ENCODE data around the gene FBXW8. TPM values are rescaled to one million over a fixed set of nuclear protein-coding genes. Genes with fewer than 3 reads are reported as not detected.

The FBXW8 gene
- total RNA-seq, 2 experiments from 2014 or later: 7.2 TPM

DNA sequence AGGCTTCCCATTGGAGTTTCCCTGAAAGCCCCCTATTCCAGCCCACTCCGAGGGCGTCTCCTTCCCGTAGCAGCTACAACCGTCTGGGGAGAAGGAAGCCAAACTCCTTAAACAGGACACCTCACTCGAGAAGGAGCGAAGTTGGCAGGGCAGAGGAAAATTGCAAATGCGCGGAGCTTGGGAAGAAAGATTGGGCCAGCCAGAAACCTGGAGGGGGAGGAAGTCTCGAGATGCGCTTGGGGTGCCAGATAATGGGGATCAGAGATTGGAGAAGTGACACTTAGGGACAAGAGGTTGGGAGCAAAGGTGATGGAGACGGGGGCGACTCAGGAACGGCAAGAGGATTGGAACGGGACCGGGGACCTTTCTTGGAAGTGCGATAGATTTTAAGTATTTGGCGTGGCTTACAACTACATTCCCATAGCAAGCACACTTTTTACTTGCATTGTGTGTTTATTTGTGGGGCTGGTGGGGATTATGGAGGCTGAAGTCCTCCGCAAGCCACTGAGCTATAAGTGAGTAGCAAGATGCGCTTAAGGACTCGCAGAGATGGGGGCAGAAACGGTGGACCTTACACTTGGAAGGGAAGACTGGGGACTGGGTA is 30.4 kb upstream of the FBXW8 start:
- no peaks in the 10 kb centered on the region for H3K9me3 Mint-ChIP-seq
- H3K4me1 Mint-ChIP-seq: peaks cover 31% of the 10 kb centered on the region
- H3K4me3 Mint-ChIP-seq: peak overlapping the region; percentile 44
- H3K36me3 Mint-ChIP-seq (ENCODE audit: low read depth): no peaks in the 10 kb centered on the region
- ChIA-PET POLR2A (interaction anchor here (0.7 to 1.0 kb wide), 2 partner anchors 10 to 44 kb away, joined by 3 read pairs; no protein-coding TSS in a partner anchor), CTCF (interaction anchor here (1.0 to 1.5 kb wide), 4 partner anchors 36 to 220 kb away, joined by 3 to 4 read pairs (median 3); no protein-coding TSS in a partner anchor)
- no peak for DNase-seq
- H3K27me3 Mint-ChIP-seq: peaks cover 82% of the 10 kb centered on the region
- H3K27ac Mint-ChIP-seq: no peak overlapping the region

GRCh38 chr12:116880817-116881324 is 29.9 kb upstream of the FBXW8 start:
- H3K9me3 Mint-ChIP-seq: no peaks in the 10 kb centered on the region
- peaks cover 82% of the 10 kb centered on the region for H3K27me3 Mint-ChIP-seq
- H3K36me3 Mint-ChIP-seq (ENCODE audit: low read depth): no peaks in the 10 kb centered on the region
- peaks cover 31% of the 10 kb centered on the region for H3K4me1 Mint-ChIP-seq
- ChIA-PET POLR2A (interaction anchor here (0.7 to 1.0 kb wide), 2 partner anchors 11 to 44 kb away, joined by 3 read pairs; no protein-coding TSS in a partner anchor), CTCF (interaction anchor here (1.0 to 1.5 kb wide), 4 partner anchors 36 to 219 kb away, joined by 3 to 4 read pairs (median 3); no protein-coding TSS in a partner anchor)
- H3K27ac Mint-ChIP-seq: no peak overlapping the region
- DNase-seq: peak; percentile 31
- peak overlapping the region; percentile 44 for H3K4me3 Mint-ChIP-seq

DNA sequence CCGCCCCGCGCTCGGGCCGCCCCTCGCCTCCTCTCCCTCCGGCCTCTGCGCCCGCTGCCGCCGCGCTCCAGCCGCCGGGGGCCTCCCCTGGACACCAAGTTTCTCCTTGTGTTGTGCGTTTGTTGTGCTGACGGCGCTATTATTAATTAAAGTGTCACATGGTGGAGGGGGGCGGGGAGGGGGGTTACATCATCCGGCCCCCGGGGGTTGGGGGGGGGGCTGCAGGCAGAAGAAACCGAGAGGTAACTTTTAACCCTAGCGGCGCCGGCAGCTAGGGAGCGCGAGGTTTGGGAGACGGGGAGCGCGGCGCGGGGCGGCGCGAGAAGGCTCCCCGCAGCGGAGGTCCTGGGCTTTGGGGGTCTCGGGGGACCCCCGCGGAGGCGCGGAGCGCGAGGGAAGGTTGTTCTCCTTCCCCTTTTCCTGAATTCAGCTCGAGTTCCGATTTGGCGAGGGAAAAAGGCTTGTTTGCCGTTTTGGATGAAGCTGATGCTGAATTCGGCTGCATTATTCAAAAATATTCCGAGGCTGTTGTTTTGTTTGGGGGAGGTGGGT is 29.3 kb upstream of the FBXW8 start, which contains the start of gene HRK:
HRK (minus strand) TSS at position 117 of the 552 bp plus-strand sequence. CDS start 134 bp downstream, outside the sequence.
- Mint-ChIP-seq H3K27ac (no peak within 1 kb of the TSS), H3K36me3 (ENCODE audit: low read depth) (no peaks in the 10 kb centered on the region), H3K4me1 (peaks cover 31% of the 10 kb centered on the region), H3K4me3 (peak within 1 kb of the TSS; percentile 44), H3K9me3 (no peaks in the 10 kb centered on the region), H3K27me3 (peaks cover 80% of the 10 kb centered on the region)
- ChIA-PET POLR2A (interaction anchor here (1.0 kb wide), 1 partner anchor 11 kb away, joined by 3 read pairs; no protein-coding TSS in a partner anchor), CTCF (interaction anchor here (1.0 to 1.5 kb wide), 3 partner anchors 35 to 219 kb away, joined by 3 to 4 read pairs (median 3); no protein-coding TSS in a partner anchor)
- no peak for DNase-seq

GRCh38 chr12:116881877-116882507 is 28.8 kb upstream of the FBXW8 start:
- H3K4me1 Mint-ChIP-seq: peaks cover 31% of the 10 kb centered on the region
- H3K36me3 Mint-ChIP-seq (ENCODE audit: low read depth): no peaks in the 10 kb centered on the region
- H3K4me3 Mint-ChIP-seq: peak overlapping the region; percentile 37
- POLR2A ChIA-PET: no interaction called here
- H3K27me3 Mint-ChIP-seq: peaks cover 77% of the 10 kb centered on the region
- H3K9me3 Mint-ChIP-seq: no peaks in the 10 kb centered on the region
- CTCF ChIA-PET: interaction anchor here (1.3 to 1.5 kb wide), 3 partner anchors 35 to 218 kb away, joined by 3 to 4 read pairs (median 3); no protein-coding TSS in a partner anchor
- H3K27ac Mint-ChIP-seq: no peak overlapping the region
- DNase-seq: no peak

DNA sequence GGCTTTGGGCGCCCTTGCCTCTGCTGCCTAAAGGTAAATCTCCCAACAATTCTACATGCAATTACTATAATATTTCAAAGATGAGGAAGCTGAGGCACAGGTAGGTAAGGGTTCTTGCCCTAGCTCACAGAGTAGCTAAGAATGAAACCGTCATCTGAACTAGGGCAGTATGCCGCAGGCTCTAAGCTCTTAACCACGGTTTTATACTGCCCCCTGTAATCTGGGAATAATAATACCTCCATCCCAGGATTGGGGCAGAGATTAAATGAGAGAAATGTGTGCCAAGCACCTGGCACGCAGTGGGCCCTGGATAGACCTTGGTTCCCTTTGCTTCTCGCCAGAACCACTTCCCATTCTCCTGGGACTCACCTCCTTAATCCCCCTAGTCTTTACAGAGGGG is 28.0 kb upstream of the FBXW8 start:
- ChIA-PET CTCF (interaction anchor here (1.4 kb wide), 1 partner anchor 179 kb away, joined by 4 read pairs; no protein-coding TSS in a partner anchor), POLR2A (no interaction called here)
- Mint-ChIP-seq H3K27ac (no peak overlapping the region), H3K36me3 (ENCODE audit: low read depth) (no peaks in the 10 kb centered on the region), H3K4me3 (no peak overlapping the region), H3K27me3 (peaks cover 75% of the 10 kb centered on the region), H3K4me1 (peaks cover 31% of the 10 kb centered on the region), H3K9me3 (no peaks in the 10 kb centered on the region)
- no peak for DNase-seq

- Mint-ChIP-seq H3K4me1 (peaks cover 20% of the 10 kb centered on the region), H3K27ac (no peak overlapping the region), H3K4me3 (no peak overlapping the region), H3K36me3 (ENCODE audit: low read depth) (no peaks in the 10 kb centered on the region), H3K9me3 (no peaks in the 10 kb centered on the region), H3K27me3 (peaks cover 66% of the 10 kb centered on the region)
- ChIA-PET CTCF (no interaction called here), POLR2A (no interaction called here)
- DNase-seq: no peak
Measured at GRCh38 chr12:116884871-116885270, 25.9 kb upstream of the FBXW8 start.

DNA sequence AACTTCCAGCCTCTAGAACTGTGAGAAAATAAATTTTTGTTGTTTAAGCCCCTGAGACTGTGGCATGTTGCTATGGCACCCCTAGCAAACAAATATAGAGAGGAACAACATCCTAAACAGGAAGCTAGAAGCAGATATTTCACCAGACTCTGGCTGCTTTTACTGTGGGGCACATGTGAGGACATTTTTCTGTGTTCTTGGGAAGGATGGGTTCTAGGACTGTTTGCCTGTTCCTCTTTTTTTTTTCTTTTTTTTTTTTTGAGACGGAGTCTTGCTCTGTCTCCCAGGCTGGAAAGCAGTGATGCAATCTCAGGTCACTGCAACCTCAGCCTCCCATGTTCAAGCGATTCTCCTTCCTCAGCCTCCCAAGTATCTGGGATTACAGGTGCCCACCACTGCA is 25.3 kb upstream of the FBXW8 start:
- no peak for DNase-seq
- H3K27ac Mint-ChIP-seq: no peak overlapping the region
- ChIA-PET CTCF (interaction anchor here (0.7 kb wide), 1 partner anchor 182 kb away, joined by 3 read pairs; no protein-coding TSS in a partner anchor), POLR2A (no interaction called here)
- peaks cover 64% of the 10 kb centered on the region for H3K27me3 Mint-ChIP-seq
- H3K9me3 Mint-ChIP-seq: peaks cover 2% of the 10 kb centered on the region
- H3K36me3 Mint-ChIP-seq (ENCODE audit: low read depth): no peaks in the 10 kb centered on the region
- H3K4me3 Mint-ChIP-seq: no peak overlapping the region
- H3K4me1 Mint-ChIP-seq: peaks cover 14% of the 10 kb centered on the region

DNA sequence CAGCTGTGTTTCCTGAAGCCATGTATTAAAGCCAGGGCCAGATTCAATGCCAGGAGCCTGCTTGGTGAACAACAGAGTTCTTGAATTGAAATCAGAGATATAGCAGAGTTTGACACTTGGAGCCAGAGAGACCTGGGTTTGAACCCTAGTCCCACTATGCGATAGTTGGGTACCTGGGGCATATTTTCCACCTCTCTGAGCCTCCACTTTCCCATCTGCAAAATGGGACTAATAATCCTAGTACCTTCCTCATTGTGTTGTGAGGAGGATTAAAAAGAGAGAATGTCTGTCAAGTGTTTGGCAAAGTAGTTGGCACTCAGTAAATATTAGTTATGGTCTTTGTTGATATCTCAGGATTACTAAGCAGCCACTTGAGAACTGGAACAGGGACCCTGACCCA is 23.5 kb upstream of the FBXW8 start:
- ChIA-PET POLR2A (no interaction called here), CTCF (no interaction called here)
- no peak for DNase-seq
- no peak overlapping the region for H3K27ac Mint-ChIP-seq
- H3K36me3 Mint-ChIP-seq (ENCODE audit: low read depth): no peaks in the 10 kb centered on the region
- no peak overlapping the region for H3K4me3 Mint-ChIP-seq
- peaks cover 4% of the 10 kb centered on the region for H3K4me1 Mint-ChIP-seq
- peaks cover 63% of the 10 kb centered on the region for H3K27me3 Mint-ChIP-seq
- H3K9me3 Mint-ChIP-seq: peaks cover 5% of the 10 kb centered on the region

DNA sequence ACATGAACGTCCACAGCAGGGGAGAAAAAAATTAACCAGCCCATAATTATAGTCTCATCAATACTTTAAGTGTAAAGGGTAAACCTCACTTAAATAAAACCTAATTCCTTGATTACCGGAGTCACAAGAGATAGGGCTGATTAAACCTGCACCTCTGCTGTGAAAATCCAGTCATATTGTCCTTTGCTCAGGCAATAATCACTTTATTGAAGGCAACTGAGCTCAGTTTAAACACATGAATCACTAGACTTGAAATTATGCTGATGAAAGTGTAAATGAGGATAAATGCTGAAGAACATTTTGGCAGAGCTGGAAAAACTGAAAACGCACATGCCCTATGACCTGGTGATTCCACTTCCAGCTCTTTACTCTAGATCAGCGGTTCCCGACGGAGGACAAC is 22.9 kb upstream of the FBXW8 start:
- H3K36me3 Mint-ChIP-seq (ENCODE audit: low read depth): no peaks in the 10 kb centered on the region
- no peak overlapping the region for H3K27ac Mint-ChIP-seq
- no peaks in the 10 kb centered on the region for H3K4me1 Mint-ChIP-seq
- H3K9me3 Mint-ChIP-seq: peaks cover 5% of the 10 kb centered on the region
- ChIA-PET POLR2A (no interaction called here), CTCF (no interaction called here)
- no peak for DNase-seq
- peaks cover 58% of the 10 kb centered on the region for H3K27me3 Mint-ChIP-seq
- no peak overlapping the region for H3K4me3 Mint-ChIP-seq

- no peaks in the 10 kb centered on the region for H3K4me1 Mint-ChIP-seq
- no peak for DNase-seq
- peaks cover 5% of the 10 kb centered on the region for H3K9me3 Mint-ChIP-seq
- H3K27me3 Mint-ChIP-seq: peaks cover 41% of the 10 kb centered on the region
- H3K36me3 Mint-ChIP-seq (ENCODE audit: low read depth): no peaks in the 10 kb centered on the region
- H3K4me3 Mint-ChIP-seq: no peak overlapping the region
- POLR2A ChIA-PET: no interaction called here
- no peak overlapping the region for H3K27ac Mint-ChIP-seq
- CTCF ChIA-PET: no interaction called here
Measured at GRCh38 chr12:116890330-116890729, 20.4 kb upstream of the FBXW8 start.

DNA sequence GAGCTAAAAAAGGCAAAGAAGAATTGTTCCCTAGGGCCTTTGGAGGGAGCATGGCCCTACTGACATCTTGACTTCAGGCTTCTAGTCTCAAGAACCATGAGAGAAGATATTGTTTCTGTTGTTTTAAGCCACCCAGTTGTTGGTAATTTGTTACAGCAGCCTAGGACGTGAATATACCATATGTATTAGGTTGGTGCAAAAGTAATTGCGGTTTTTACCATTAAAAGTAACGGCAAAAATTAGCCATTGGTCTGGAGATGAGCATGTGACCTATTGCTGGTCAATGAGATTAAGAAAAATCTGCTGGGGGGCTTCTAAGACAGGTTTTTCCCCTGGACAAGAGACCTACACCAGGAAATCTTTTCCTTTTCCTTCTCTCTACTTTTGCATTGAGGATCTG is 19.7 kb upstream of the FBXW8 start:
- POLR2A ChIA-PET: interaction anchor here (0.9 kb wide), 1 partner anchor 26 kb away, joined by 3 read pairs; no protein-coding TSS in a partner anchor
- Mint-ChIP-seq H3K4me1 (no peaks in the 10 kb centered on the region), H3K27me3 (peaks cover 39% of the 10 kb centered on the region), H3K4me3 (no peak overlapping the region), H3K27ac (no peak overlapping the region), H3K36me3 (ENCODE audit: low read depth) (no peaks in the 10 kb centered on the region), H3K9me3 (peaks cover 5% of the 10 kb centered on the region)
- no peak for DNase-seq
- CTCF ChIA-PET: no interaction called here

GRCh38 chr12:116892349-116893140 is 18.2 kb upstream of the FBXW8 start:
- ChIA-PET CTCF (no interaction called here), POLR2A (no interaction called here)
- no peak for DNase-seq
- H3K36me3 Mint-ChIP-seq (ENCODE audit: low read depth): no peaks in the 10 kb centered on the region
- H3K27ac Mint-ChIP-seq: no peak overlapping the region
- peaks cover 5% of the 10 kb centered on the region for H3K9me3 Mint-ChIP-seq
- H3K27me3 Mint-ChIP-seq: peaks cover 35% of the 10 kb centered on the region
- no peak overlapping the region for H3K4me3 Mint-ChIP-seq
- no peaks in the 10 kb centered on the region for H3K4me1 Mint-ChIP-seq
